ENCODE results near the gene TMEM255B.

Gene TMEM255B

DNA sequence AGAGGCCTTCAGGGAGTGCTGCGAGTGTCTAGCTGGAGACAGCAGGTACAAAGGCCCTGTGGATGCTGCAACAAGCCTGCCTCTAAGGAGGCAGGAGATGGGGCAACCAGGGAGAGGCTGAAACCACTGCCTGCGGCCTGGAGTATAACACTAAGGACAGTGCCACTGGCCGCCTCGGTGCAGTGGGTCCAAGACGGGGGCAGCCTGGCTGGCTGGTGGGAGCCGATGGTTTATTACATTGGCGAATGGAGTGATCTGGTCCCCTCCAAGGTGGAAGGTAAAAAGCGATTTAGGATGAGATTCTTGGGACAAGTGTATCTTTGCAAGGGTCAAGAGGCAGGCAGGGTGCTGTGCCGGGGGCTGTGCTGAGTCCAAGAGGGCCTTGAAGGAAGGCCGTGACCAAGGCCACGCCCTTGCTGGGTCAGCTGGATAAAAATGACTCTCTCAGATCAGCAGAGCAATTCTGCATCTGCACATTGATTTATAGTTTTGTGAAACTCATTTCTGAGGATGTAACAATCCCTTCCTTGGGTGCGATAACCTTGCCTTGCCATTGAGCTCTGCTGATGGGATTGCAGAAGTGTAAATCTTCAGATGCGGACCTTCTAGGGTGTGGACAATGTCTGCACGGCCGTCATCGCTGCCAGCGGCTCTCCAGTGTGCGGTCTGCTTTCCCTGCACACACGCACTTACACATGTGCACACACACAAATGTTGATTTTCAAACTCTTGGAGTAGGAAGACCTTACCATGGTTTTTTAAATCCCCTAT is 6.0 kb downstream of the TMEM255B start (continued):
- TF ChIP-seq, protein P1, sequence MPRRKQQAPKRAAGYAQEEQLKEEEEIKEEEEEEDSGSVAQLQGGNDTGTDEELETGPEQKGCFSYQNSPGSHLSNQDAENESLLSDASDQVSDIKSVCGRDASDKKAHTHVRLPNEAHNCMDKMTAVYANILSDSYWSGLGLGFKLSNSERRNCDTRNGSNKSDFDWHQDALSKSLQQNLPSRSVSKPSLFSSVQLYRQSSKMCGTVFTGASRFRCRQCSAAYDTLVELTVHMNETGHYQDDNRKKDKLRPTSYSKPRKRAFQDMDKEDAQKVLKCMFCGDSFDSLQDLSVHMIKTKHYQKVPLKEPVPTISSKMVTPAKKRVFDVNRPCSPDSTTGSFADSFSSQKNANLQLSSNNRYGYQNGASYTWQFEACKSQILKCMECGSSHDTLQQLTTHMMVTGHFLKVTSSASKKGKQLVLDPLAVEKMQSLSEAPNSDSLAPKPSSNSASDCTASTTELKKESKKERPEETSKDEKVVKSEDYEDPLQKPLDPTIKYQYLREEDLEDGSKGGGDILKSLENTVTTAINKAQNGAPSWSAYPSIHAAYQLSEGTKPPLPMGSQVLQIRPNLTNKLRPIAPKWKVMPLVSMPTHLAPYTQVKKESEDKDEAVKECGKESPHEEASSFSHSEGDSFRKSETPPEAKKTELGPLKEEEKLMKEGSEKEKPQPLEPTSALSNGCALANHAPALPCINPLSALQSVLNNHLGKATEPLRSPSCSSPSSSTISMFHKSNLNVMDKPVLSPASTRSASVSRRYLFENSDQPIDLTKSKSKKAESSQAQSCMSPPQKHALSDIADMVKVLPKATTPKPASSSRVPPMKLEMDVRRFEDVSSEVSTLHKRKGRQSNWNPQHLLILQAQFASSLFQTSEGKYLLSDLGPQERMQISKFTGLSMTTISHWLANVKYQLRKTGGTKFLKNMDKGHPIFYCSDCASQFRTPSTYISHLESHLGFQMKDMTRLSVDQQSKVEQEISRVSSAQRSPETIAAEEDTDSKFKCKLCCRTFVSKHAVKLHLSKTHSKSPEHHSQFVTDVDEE (CRISPR knock-in tag; IDR thresholded peaks at IDR 0.05) = no peak
- TF ChIP-seq, protein P2, sequence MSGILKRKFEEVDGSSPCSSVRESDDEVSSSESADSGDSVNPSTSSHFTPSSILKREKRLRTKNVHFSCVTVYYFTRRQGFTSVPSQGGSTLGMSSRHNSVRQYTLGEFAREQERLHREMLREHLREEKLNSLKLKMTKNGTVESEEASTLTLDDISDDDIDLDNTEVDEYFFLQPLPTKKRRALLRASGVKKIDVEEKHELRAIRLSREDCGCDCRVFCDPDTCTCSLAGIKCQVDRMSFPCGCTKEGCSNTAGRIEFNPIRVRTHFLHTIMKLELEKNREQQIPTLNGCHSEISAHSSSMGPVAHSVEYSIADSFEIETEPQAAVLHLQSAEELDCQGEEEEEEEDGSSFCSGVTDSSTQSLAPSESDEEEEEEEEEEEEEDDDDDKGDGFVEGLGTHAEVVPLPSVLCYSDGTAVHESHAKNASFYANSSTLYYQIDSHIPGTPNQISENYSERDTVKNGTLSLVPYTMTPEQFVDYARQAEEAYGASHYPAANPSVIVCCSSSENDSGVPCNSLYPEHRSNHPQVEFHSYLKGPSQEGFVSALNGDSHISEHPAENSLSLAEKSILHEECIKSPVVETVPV (CRISPR knock-in tag; IDR thresholded peaks at IDR 0.05) = no peak
- no peak for TF ChIP-seq ZC3H10 (CRISPR knock-in tag; IDR thresholded peaks at IDR 0.05)
- TF ChIP-seq PPARA (CRISPR knock-in tag; IDR thresholded peaks at IDR 0.05; ENCODE audit: borderline replicate concordance) = no peak
- TF ChIP-seq ZFP30 (CRISPR knock-in tag; IDR thresholded peaks at IDR 0.05) = no peak
- TF ChIP-seq RARB (CRISPR knock-in tag; IDR thresholded peaks at IDR 0.05) = no peak
- no peak for TF ChIP-seq ISL1 (CRISPR knock-in tag; IDR thresholded peaks at IDR 0.05)
- TF ChIP-seq TOX (CRISPR knock-in tag; IDR thresholded peaks at IDR 0.05; ENCODE audit: borderline replicate concordance) = no peak
- no peak for TF ChIP-seq ARNTL (CRISPR knock-in tag; IDR thresholded peaks at IDR 0.05; ENCODE audit: borderline replicate concordance, low read depth)

DNA sequence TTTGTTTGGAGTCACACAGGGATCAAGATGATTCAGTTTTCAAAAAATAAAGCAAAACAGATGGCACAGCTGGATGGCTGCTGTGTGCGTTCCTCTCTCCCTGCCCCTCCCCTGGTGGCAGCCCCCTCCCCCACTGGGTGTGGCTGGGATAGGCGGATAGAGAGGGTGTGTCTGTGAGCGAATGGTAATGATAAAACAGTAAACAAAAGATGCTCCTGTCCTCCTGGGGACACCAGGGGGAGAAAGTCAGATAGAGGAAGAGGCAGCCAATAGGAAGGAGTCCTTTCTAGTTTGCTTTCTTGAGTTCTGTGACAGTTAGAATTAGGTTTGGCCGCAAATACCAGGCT is 6.5 kb downstream of the TMEM255B start:
- no peak for ATAC-seq
- TF ChIP-seq ARNTL (CRISPR knock-in tag; IDR thresholded peaks at IDR 0.05; ENCODE audit: borderline replicate concordance, low read depth) (no peak), TCF4 (CRISPR knock-in tag; IDR thresholded peaks at IDR 0.05; ENCODE audit: borderline replicate concordance) (no peak), PPARA (CRISPR knock-in tag; IDR thresholded peaks at IDR 0.05; ENCODE audit: borderline replicate concordance) (no peak), ISL1 (CRISPR knock-in tag; IDR thresholded peaks at IDR 0.05) (no peak), ZFP30 (CRISPR knock-in tag; IDR thresholded peaks at IDR 0.05) (no peak), SNAI2 (CRISPR knock-in tag; IDR thresholded peaks at IDR 0.05) (no peak), ZNF8 (CRISPR knock-in tag; IDR thresholded peaks at IDR 0.05) (no peak)
- TF ChIP-seq, protein P3, sequence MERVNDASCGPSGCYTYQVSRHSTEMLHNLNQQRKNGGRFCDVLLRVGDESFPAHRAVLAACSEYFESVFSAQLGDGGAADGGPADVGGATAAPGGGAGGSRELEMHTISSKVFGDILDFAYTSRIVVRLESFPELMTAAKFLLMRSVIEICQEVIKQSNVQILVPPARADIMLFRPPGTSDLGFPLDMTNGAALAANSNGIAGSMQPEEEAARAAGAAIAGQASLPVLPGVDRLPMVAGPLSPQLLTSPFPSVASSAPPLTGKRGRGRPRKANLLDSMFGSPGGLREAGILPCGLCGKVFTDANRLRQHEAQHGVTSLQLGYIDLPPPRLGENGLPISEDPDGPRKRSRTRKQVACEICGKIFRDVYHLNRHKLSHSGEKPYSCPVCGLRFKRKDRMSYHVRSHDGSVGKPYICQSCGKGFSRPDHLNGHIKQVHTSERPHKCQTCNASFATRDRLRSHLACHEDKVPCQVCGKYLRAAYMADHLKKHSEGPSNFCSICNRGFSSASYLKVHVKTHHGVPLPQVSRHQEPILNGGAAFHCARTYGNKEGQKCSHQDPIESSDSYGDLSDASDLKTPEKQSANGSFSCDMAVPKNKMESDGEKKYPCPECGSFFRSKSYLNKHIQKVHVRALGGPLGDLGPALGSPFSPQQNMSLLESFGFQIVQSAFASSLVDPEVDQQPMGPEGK (CRISPR knock-in tag; IDR thresholded peaks at IDR 0.05; ENCODE audit: borderline replicate concordance) = no peak

DNA sequence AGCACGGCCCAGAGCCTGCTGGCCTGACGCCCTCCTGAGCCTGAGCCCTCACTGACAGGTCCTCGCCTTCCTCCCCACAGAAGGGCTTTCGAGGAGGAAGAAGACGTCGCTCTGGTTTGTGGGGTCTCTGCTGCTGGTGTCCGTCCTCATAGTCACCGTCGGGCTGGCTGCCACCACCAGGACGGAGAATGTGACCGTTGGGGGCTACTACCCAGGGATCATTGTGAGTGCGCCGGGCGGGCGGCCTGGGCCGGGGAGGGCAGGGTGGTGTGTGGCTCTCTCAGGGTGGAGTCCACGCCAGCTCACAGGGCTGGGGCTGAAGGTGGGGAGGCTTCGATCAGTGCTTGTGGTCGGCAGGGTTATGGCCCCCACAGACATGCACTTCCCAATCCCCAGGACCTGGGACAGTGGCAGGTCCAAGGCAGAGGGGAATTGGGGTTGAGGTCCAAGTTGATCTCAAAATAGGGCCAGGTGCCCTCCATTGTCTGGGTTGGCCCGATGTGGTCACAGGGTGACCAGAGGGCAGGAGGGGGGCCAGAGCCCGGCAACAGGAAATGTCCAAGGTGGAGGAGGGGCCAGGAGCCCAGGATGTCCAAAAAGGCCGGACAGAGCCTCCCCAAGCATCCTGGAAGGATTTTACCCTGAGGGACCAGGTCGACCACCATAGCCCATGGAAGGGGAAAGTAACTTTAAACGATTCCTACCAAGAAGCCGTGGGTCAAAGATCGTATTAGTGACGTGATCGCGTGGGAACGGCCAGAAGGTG is 7.2 kb downstream of the TMEM255B start:
- ATAC-seq = no peak
- no peak for TF ChIP-seq TCF4 (CRISPR knock-in tag; IDR thresholded peaks at IDR 0.05; ENCODE audit: borderline replicate concordance)
- no peak for TF ChIP-seq CSDC2 (CRISPR knock-in tag; IDR thresholded peaks at IDR 0.05)
- no peak for TF ChIP-seq ZNF8 (CRISPR knock-in tag; IDR thresholded peaks at IDR 0.05)
- no peak for TF ChIP-seq SNAI2 (CRISPR knock-in tag; IDR thresholded peaks at IDR 0.05)
- no peak for TF ChIP-seq ISL1 (CRISPR knock-in tag; IDR thresholded peaks at IDR 0.05)
- TF ChIP-seq, protein P2 (CRISPR knock-in tag; IDR thresholded peaks at IDR 0.05) = no peak
- TF ChIP-seq, protein P4, sequence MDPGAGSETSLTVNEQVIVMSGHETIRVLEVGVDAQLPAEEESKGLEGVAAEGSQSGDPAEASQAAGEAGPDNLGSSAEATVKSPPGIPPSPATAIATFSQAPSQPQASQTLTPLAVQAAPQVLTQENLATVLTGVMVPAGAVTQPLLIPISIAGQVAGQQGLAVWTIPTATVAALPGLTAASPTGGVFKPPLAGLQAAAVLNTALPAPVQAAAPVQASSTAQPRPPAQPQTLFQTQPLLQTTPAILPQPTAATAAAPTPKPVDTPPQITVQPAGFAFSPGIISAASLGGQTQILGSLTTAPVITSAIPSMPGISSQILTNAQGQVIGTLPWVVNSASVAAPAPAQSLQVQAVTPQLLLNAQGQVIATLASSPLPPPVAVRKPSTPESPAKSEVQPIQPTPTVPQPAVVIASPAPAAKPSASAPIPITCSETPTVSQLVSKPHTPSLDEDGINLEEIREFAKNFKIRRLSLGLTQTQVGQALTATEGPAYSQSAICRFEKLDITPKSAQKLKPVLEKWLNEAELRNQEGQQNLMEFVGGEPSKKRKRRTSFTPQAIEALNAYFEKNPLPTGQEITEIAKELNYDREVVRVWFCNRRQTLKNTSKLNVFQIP (CRISPR knock-in tag; IDR thresholded peaks at IDR 0.05; ENCODE audit: borderline replicate concordance, low read depth) = no peak
- no peak for TF ChIP-seq ESRRG (CRISPR knock-in tag; IDR thresholded peaks at IDR 0.05)
